Brain microvascular endothelial cell (primary cell): ENCODE data around the gene AMFR.
A peak's percentile ranks its signal among the peaks of the same experiment; 100 is the strongest.

ENCODE experiments used
- DNase-seq: peaks from one replicate; pipeline ENCODE4 v3.0.0-alpha.2; 2020
- H3K27ac ChIP-seq: fragments of 250-450 bp; sonication (Bioruptor Pico); 2 replicates; pipeline ENCODE4 v1.5.1; 2020; ENCODE audit warnings: mild to moderate bottlenecking, moderate library complexity
- H3K27me3 ChIP-seq: fragments of 250-450 bp; sonication (Bioruptor Pico); replicated peaks from 2 replicates; pipeline ENCODE4 v1.5.1; 2020; ENCODE audit warnings: mild to moderate bottlenecking
- H3K36me3 ChIP-seq: fragments of 250-450 bp; sonication (Bioruptor Pico); replicated peaks from 2 replicates; pipeline ENCODE4 v1.5.1; 2020; ENCODE audit warnings: mild to moderate bottlenecking
- H3K4me3 ChIP-seq: 2 replicates; pipeline ENCODE4 v1.5.1; 2011; ENCODE audit warnings: low read depth, mild to moderate bottlenecking, control low read depth, low read length, moderate library complexity
- in situ Hi-C: cut with HindIII; loops from 2 replicates; pipeline ENCODE4 v1.10.0; 2017; ENCODE audit warnings: low sequenced_read_pairs, low pct_ligation_motif_present
- TF ChIP-seq, protein P1 (sequence below): IDR thresholded peaks from 2 replicates; pipeline ENCODE4 v1.5.1; 2011; ENCODE audit warnings: low read depth, mild to moderate bottlenecking, moderate library complexity, low read length, control low read depth, inconsistent platforms; ENCODE audit errors: missing control alignments

AMFR gene

DNA sequence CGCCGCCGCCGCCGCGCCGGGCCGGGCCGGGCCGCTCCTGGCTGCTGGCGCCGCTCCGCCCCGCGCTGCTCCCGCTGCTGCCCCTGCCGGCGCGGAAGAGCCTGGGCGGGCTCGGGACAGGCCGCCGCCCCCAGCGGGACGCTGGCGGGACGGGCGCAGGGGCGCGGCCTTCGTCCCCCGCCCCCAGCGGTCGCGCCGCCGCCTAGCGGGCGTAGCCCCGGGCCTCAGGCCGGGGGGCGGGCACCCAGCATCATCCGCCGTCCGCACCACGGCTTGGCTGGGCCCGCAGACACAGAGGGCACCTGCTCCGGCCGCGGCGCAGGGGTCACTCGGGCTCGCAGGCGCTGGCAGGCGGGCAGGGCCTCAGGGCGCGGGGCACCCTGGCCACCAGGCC, at the start of gene AMFR:
Gene AMFR (minus strand): TSS at position 107 of the 394 bp plus-strand sequence. CDS start 218 bp downstream, outside the sequence.
- DNase-seq: no peak
- Histone ChIP-seq H3K36me3 (no peaks in the 10 kb centered on the region), H3K4me3 (peak within 1 kb of the TSS; percentile 75), H3K27me3 (no peaks in the 10 kb centered on the region), H3K27ac (peak within 1 kb of the TSS; percentile 52)
- in situ Hi-C loops: no loop called here
- TF ChIP-seq, protein P1, sequence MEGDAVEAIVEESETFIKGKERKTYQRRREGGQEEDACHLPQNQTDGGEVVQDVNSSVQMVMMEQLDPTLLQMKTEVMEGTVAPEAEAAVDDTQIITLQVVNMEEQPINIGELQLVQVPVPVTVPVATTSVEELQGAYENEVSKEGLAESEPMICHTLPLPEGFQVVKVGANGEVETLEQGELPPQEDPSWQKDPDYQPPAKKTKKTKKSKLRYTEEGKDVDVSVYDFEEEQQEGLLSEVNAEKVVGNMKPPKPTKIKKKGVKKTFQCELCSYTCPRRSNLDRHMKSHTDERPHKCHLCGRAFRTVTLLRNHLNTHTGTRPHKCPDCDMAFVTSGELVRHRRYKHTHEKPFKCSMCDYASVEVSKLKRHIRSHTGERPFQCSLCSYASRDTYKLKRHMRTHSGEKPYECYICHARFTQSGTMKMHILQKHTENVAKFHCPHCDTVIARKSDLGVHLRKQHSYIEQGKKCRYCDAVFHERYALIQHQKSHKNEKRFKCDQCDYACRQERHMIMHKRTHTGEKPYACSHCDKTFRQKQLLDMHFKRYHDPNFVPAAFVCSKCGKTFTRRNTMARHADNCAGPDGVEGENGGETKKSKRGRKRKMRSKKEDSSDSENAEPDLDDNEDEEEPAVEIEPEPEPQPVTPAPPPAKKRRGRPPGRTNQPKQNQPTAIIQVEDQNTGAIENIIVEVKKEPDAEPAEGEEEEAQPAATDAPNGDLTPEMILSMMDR: peak; percentile 32

DNA sequence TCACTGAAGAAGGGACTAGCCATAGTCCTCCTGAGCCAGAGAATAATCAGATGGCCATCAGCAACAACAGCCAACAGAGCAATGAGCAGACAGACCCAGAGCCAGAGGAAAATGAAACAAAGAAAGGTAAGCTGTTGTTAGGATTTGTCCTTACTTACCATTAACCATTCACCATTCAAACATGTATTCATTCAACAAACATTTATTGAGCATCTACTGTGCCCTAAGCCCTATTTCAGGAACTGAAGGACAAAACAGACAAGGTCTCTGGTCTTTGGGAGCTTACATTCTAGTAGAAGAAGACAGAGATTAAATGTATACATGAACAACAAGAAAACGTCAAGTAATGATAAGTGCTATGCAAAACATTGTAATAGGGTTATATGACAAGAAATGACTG, 45.3 kb upstream of the AMFR start:
- H3K27ac ChIP-seq: no peak overlapping the region
- H3K4me3 ChIP-seq: no peak overlapping the region
- DNase-seq: no peak
- in situ Hi-C loops: no loop called here
- H3K36me3 ChIP-seq: peaks cover 81% of the 10 kb centered on the region
- H3K27me3 ChIP-seq: no peaks in the 10 kb centered on the region
- TF ChIP-seq, protein P1: no peak

DNA sequence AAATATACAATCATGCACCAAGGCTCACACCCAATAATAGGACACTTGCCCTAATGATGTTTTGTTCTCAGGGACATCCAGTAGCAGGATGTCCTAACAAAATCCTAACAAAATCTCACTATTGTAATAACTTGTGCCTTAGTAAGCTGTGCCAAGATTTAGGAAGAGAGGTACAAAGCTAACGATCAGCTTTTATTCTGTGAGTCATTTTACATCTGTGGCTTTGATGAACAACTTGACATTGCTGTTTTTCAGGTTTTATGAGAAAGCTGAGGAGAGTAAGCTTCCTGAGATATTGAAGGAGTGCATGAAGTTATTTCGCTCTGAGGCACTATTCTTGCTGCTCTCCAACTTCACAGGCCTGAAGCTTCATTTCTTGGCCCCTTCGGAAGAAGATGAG, 44.9 kb upstream of the AMFR start:
- in situ Hi-C loops: no loop called here
- H3K27ac ChIP-seq: no peak overlapping the region
- TF ChIP-seq, protein P1: no peak
- H3K4me3 ChIP-seq: no peak overlapping the region
- no peak for DNase-seq
- no peaks in the 10 kb centered on the region for H3K27me3 ChIP-seq
- peaks cover 76% of the 10 kb centered on the region for H3K36me3 ChIP-seq

DNA sequence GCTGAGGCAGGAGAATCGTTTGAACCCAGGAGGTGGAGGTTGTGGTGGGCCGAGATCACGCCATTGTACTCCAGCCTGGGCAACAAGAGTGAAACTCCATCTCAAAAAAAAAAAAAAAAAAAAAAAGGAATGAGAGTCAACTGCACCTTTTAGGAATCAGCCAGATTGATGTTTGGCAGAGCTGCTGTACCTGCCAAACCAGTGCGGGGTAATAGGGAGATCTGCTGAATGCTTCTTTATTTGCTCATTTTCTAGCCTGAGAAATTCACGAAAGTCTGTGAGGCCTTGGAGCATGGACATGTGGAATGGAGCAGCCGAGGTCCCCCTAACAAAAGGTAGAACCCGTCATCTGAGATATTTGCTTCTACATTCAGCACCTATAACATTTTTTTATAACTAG, 44.4 kb upstream of the AMFR start:
- no peak overlapping the region for H3K27ac ChIP-seq

DNA sequence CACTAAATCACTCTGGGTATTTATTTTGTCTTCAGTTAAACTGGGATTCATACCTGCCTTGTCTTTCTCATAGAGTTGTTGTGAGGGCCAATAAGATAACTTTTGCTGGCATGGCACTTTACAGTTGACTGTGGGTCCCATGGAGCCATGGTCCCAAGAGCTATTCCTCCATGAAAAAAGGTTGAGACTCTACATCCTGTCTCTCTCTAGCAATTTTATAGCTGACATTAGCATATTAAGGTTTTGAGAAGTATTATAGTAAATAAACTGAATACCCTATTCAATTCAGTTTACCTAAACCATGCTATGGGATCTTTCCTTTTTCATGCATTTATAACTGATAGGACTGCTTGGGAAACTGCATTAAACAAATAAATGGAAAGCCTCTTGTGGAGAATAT, 43.5 kb upstream of the AMFR start:
- in situ Hi-C loops: no loop called here
- Histone ChIP-seq H3K36me3 (peaks cover 81% of the 10 kb centered on the region), H3K27me3 (no peaks in the 10 kb centered on the region), H3K27ac (no peak overlapping the region), H3K4me3 (no peak overlapping the region)
- TF ChIP-seq, protein P1: no peak
- no peak for DNase-seq

More for the DNA sequence above, 44.4 kb upstream of the AMFR start:
- in situ Hi-C loops: no loop called here
- Histone ChIP-seq H3K36me3 (peaks cover 76% of the 10 kb centered on the region), H3K4me3 (no peak overlapping the region), H3K27me3 (no peaks in the 10 kb centered on the region)
- TF ChIP-seq, protein P1: no peak
- no peak for DNase-seq

DNA sequence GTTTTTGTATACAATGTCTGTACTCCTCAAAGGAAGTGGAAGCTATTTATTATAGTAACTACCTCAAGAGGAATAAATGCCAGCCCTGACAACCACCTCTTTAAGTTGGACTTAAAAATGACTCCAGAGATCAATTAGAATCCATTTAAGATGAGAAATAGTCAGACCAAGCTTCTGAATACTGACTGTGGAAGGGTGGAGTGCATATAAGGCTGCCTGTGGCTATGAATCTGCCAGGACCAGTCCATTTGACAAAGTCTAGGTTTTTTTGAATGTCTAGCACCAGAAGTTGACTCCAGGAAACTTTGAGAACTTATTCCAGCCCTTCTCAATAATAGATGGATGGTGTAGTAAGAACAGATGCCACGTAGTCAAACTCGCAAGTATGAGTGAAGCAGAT, 41.0 kb upstream of the AMFR start:
- Histone ChIP-seq H3K27ac (no peak overlapping the region), H3K4me3 (no peak overlapping the region), H3K27me3 (no peaks in the 10 kb centered on the region), H3K36me3 (peaks cover 76% of the 10 kb centered on the region)
- DNase-seq: no peak
- TF ChIP-seq, protein P1: no peak
- in situ Hi-C loops: no loop called here
